GM12873 (cell line): ENCODE measurements around the gene SLC9A9.

Experiments
- CTCF ChIP-seq: IDR thresholded peaks from 2 replicates; pipeline ENCODE4 v1.5.1; 2012; ENCODE audit warnings: low read depth, mild to moderate bottlenecking, moderate library complexity, low read length, control low read depth; ENCODE audit not compliant: insufficient read depth; ENCODE audit errors: missing control alignments

The SLC9A9 gene

GRCh38 chr3:143237077-143237627 lies 611.1 kb downstream of the SLC9A9 start:
- no peak for TF ChIP-seq CTCF

- no peak for TF ChIP-seq CTCF
Observed at GRCh38 chr3:143236226-143236964, 611.9 kb downstream of the SLC9A9 start.

GRCh38 chr3:143235614-143236204 lies 612.6 kb downstream of the SLC9A9 start:
- TF ChIP-seq CTCF, result no peak

DNA sequence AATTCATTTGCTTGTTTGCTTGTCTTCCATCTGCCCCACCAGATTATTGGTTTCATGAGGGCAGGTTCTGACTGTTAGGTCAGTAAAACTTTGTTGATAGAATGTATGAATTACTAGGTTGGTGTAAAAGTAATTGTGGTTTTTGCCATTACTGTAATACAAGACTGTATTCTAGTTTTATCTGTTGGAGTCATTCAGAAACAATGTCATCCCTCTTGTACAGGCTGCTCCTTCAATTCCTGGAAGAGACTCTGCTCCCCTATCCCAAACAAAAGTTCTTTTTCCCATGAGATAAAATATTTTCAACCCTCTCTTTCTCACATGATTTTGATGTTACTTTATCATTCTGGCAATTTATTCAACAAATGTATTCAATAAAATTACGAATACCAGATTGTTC lies 613.7 kb downstream of the SLC9A9 start:
- TF ChIP-seq CTCF, result no peak

- TF ChIP-seq CTCF, result no peak
Observed at GRCh38 chr3:143232981-143233380, 615.3 kb downstream of the SLC9A9 start.

GRCh38 chr3:143228405-143228804 lies 619.9 kb downstream of the SLC9A9 start:
- TF ChIP-seq CTCF, result no peak

- no peak for TF ChIP-seq CTCF
Observed at GRCh38 chr3:143226678-143227291, 621.5 kb downstream of the SLC9A9 start.
